ENCODE measurements around the gene RUNX2. TPM values are rescaled to one million over a fixed set of nuclear protein-coding genes. Genes with fewer than 3 reads are reported as not detected.

RUNX2 gene
- total RNA-seq, 4 donors from 2014 or later = 1.4 to 40.4 (median 5.1) TPM

- DNase-seq = no peak
- Histone ChIP-seq H3K4me1 (peaks cover 0 to 4% (median 0%) of the 10 kb centered on the region in 4 donors), H3K4me3 (no peak overlapping the region), H3K27me3 (no peaks in the 10 kb centered on the region), H3K36me3 (no peaks in the 10 kb centered on the region), H3K27ac (no peak overlapping the region), H3K9me3 (no peaks in the 10 kb centered on the region)
- no peak for TF ChIP-seq POLR2A (IDR thresholded peaks at IDR 0.05)
- TF ChIP-seq CTCF (IDR thresholded peaks at IDR 0.05) = no peak
These were observed 383.9 kb downstream of the RUNX2 start for GRCh38 chr6:45712076-45712475.

- TF ChIP-seq CTCF (IDR thresholded peaks at IDR 0.05) (no peak), POLR2A (IDR thresholded peaks at IDR 0.05) (no peak)
- peaks cover 0 to 4% (median 0%) of the 10 kb centered on the region in 4 donors for H3K4me1 ChIP-seq
- H3K9me3 ChIP-seq = no peaks in the 10 kb centered on the region
- H3K4me3 ChIP-seq = no peak overlapping the region
- H3K27me3 ChIP-seq = no peaks in the 10 kb centered on the region
- DNase-seq = no peak
- H3K27ac ChIP-seq = no peak overlapping the region
- no peaks in the 10 kb centered on the region for H3K36me3 ChIP-seq
These were observed 384.7 kb downstream of the RUNX2 start for GRCh38 chr6:45712786-45713185.

Other genes with a start within 250 kb of the RUNX2 start
- 10 to 100 TPM in 1 of 4 donors, 1 to 10 TPM in 3; 2.0 to 17.3 (median 2.7) TPM for gene SUPT3H, start 49.6 kb downstream of the RUNX2 start, total RNA-seq

Measured in Peyer's patch (tissue), 4 donors.